Measurements from ENCODE around the gene KLHDC9.

DNA sequence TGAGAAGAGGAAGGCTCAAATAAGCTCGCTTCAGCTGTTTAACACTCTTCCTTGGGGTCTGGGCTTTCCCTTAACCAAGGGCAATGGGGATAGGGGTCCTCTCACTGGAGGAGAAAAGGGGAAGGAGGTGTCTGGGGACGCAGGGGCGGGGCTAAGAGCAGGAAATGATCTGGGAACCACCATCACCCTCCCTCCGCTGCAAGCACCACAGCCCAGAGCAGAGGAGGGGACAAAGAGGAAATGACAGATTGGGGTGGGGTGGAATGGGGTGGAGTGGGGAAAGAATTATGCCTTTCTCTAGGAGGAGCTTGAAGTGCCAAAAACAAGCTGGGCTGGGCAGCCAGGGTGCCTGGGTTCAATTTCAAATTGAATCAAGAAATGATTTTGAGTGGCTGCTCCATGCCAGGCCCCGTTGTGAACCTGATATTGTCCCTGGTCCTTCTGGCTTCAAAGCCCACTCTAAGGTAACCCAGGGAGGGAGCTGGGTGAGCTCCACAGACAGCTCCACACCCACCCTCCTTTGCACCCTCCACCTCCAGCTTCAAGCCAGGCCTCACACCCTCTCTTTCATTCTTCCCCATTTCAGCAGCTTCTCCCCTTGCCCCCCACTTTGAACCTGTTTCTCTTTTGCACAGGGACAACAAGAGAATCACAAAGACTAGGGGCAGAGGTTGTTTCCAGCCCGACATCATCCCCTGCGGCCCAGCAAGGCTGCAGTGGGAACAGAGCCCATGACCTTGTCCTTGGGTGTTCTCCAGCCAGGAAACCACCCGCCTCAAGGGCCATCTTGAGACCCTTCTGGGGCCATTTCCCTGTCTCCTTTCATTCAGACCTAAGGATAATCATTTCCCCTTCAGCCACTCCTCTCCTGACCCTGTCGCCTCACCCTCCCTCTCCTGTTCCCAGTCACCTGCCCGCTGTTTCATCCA is 29.6 kb upstream of the KLHDC9 start:
- TF ChIP-seq, protein P1, sequence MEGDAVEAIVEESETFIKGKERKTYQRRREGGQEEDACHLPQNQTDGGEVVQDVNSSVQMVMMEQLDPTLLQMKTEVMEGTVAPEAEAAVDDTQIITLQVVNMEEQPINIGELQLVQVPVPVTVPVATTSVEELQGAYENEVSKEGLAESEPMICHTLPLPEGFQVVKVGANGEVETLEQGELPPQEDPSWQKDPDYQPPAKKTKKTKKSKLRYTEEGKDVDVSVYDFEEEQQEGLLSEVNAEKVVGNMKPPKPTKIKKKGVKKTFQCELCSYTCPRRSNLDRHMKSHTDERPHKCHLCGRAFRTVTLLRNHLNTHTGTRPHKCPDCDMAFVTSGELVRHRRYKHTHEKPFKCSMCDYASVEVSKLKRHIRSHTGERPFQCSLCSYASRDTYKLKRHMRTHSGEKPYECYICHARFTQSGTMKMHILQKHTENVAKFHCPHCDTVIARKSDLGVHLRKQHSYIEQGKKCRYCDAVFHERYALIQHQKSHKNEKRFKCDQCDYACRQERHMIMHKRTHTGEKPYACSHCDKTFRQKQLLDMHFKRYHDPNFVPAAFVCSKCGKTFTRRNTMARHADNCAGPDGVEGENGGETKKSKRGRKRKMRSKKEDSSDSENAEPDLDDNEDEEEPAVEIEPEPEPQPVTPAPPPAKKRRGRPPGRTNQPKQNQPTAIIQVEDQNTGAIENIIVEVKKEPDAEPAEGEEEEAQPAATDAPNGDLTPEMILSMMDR (IDR thresholded peaks at IDR 0.05) = no peak
- TF ChIP-seq EP300 (IDR thresholded peaks at IDR 0.05) (no peak), POLR2A (IDR thresholded peaks at IDR 0.05) (no peak)

Measured in ovary (tissue), 3 donors.